ENCODE measurements around the gene MYCBPAP. TPM values are rescaled to one million over a fixed set of nuclear protein-coding genes. Genes with fewer than 3 reads are reported as not detected.
"Not testable (repeated sequence)": the region's sequence is repeated elsewhere in the genome, so short reads cannot be mapped to it uniquely, and the experiment has no call there.

Gene MYCBPAP
- total and polyA plus RNA-seq, 3 experiments from 2014 or later = 0.83 to 0.86 TPM; not detected in 1

- peaks cover 7% of the 10 kb centered on the region for H3K4me1 ChIP-seq (ENCODE audit: insufficient read depth, low read length)
- POLR2A ChIA-PET = no interaction called here
- no peaks in the 10 kb centered on the region for H3K9me3 Mint-ChIP-seq
- H3K4me3 Mint-ChIP-seq = no peak overlapping the region
- CTCF ChIA-PET = interaction anchor here (0.7 to 1.5 kb wide), 2 partner anchors 10 to 112 kb away, joined by 3 to 4 read pairs; no protein-coding TSS in a partner anchor
- H3K27ac ChIP-seq (ENCODE audit: low read depth, low read length) = no peak overlapping the region
- H3K4me3 ChIP-seq (ENCODE audit: low read length) = no peak overlapping the region
- H3K4me1 Mint-ChIP-seq = peaks cover 5 to 10% (median 6%) of the 10 kb centered on the region in 3 donors
- H3K27me3 Mint-ChIP-seq = peaks cover 0 to 6% of the 10 kb centered on the region in 2 donors
- peaks cover 0 to 15% (median 6%) of the 10 kb centered on the region in 3 donors for H3K36me3 Mint-ChIP-seq
- H3K36me3 ChIP-seq (ENCODE audit: insufficient read depth, low read length) = no peaks in the 10 kb centered on the region
- no peak overlapping the region for H3K27ac Mint-ChIP-seq
- peaks cover 10% of the 10 kb centered on the region for H3K27me3 ChIP-seq (ENCODE audit: insufficient read depth, low read length, poor library complexity, severe bottlenecking)
- no peak for DNase-seq
- H3K9me3 ChIP-seq (ENCODE audit: low read length) = no peaks in the 10 kb centered on the region
These were observed 34.3 kb upstream of the MYCBPAP start for GRCh38 chr17:50473901-50474300.

DNA sequence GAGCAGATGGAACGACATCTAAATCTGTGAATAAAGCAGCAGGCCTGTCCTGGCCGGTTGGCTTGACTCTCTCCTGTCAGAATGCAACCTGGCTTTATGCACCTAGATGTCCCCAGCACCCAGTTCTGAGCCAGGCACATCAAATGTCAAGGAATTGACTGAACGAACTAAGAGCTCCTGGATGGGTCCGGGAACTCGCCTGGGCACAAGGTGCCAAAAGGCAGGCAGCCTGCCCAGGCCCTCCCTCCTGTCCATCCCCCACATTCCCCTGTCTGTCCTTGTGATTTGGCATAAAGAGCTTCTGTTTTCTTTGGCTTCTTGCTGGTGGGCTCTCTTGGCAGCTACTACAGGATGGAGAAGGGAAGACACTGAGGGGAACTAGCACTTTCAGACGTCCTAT, 33.7 kb upstream of the MYCBPAP start:
- Histone ChIP-seq H3K36me3 (ENCODE audit: insufficient read depth, low read length) (no peaks in the 10 kb centered on the region), H3K27me3 (ENCODE audit: insufficient read depth, low read length, poor library complexity, severe bottlenecking) (peaks cover 4% of the 10 kb centered on the region), H3K9me3 (ENCODE audit: low read length) (no peaks in the 10 kb centered on the region), H3K4me3 (ENCODE audit: low read length) (no peak overlapping the region), H3K27ac (ENCODE audit: low read depth, low read length) (no peak overlapping the region), H3K4me1 (ENCODE audit: insufficient read depth, low read length) (peaks cover 8% of the 10 kb centered on the region)
- no peak overlapping the region for H3K4me3 Mint-ChIP-seq
- H3K4me1 Mint-ChIP-seq = peaks cover 6 to 13% (median 10%) of the 10 kb centered on the region in 3 donors
- peaks cover 0 to 6% of the 10 kb centered on the region in 2 donors for H3K27me3 Mint-ChIP-seq
- ChIA-PET CTCF (interaction anchor here (0.7 to 1.7 kb wide), 2 partner anchors 77 to 112 kb away, joined by 3 to 9 read pairs; partner anchors contain the start of gene LRRC59), POLR2A (no interaction called here)
- H3K27ac Mint-ChIP-seq = peak overlapping the region in 2 of 8 donors; percentile 3 to 42
- DNase-seq = no peak
- peaks cover 0 to 19% (median 6%) of the 10 kb centered on the region in 3 donors for H3K36me3 Mint-ChIP-seq
- H3K9me3 Mint-ChIP-seq = no peaks in the 10 kb centered on the region

DNA sequence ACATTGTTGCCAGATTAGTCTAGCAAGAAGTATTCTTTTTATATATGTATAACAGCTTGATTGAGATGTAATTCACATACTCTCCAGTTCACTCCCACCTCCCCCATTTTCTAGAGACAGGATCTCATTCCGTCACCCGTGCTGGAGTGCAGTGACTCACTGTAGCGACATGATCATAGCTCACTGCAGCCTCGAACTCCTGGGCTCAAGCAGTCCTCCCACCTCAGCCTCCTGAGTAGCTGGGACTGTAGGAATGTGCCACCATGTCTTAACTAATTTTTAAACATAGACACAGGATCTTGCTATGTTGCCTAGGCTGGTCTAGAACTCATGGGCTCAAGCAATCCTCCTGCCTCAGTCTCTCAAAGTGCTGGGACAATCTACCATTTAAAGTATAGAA, 32.9 kb upstream of the MYCBPAP start:
- ChIA-PET POLR2A (no interaction called here), CTCF (interaction anchor here (1.7 kb wide), 1 partner anchor 78 kb away, joined by 9 read pairs; the partner anchor contains the start of gene LRRC59)
- Mint-ChIP-seq H3K9me3 (no peaks in the 10 kb centered on the region), H3K4me1 (peaks cover 14 to 20% (median 19%) of the 10 kb centered on the region in 3 donors), H3K4me3 (no peak overlapping the region), H3K27me3 (peaks cover 0 to 3% of the 10 kb centered on the region in 2 donors), H3K27ac (peak overlapping the region in 2 of 8 donors; percentile 26 to 38), H3K36me3 (peaks cover 0 to 21% (median 6%) of the 10 kb centered on the region in 3 donors)
- no peak overlapping the region for H3K4me3 ChIP-seq (ENCODE audit: low read length)
- H3K4me1 ChIP-seq (ENCODE audit: insufficient read depth, low read length) = peaks cover 16% of the 10 kb centered on the region
- no peak for DNase-seq
- H3K9me3 ChIP-seq (ENCODE audit: low read length) = no peaks in the 10 kb centered on the region
- no peak overlapping the region for H3K27ac ChIP-seq (ENCODE audit: low read depth, low read length)
- H3K36me3 ChIP-seq (ENCODE audit: insufficient read depth, low read length) = peaks cover 2% of the 10 kb centered on the region
- H3K27me3 ChIP-seq (ENCODE audit: insufficient read depth, low read length, poor library complexity, severe bottlenecking) = no peaks in the 10 kb centered on the region

- H3K27ac ChIP-seq (ENCODE audit: low read depth, low read length); H3K27me3 Mint-ChIP-seq; H3K9me3 Mint-ChIP-seq; H3K27me3 ChIP-seq (ENCODE audit: insufficient read depth, low read length, poor library complexity, severe bottlenecking); H3K4me3 ChIP-seq (ENCODE audit: low read length); DNase-seq; H3K9me3 ChIP-seq (ENCODE audit: low read length); H3K36me3 ChIP-seq (ENCODE audit: insufficient read depth, low read length); POLR2A ChIA-PET: not testable (repeated sequence)
- Mint-ChIP-seq H3K4me1 (peaks cover 17 to 26% (median 25%) of the 10 kb centered on the region in 3 donors), H3K36me3 (peaks cover 0 to 20% (median 6%) of the 10 kb centered on the region in 3 donors), H3K27ac (peak overlapping the region in 2 of 8 donors; percentile 38 to 52), H3K4me3 (peak overlapping the region in 2 of 7 donors; percentile 44 to 73)
- CTCF ChIA-PET = interaction anchor here (1.7 kb wide), 1 partner anchor 79 kb away, joined by 9 read pairs; the partner anchor contains the start of gene LRRC59
- H3K4me1 ChIP-seq (ENCODE audit: insufficient read depth, low read length) = peaks cover 16% of the 10 kb centered on the region
These were observed 32.3 kb upstream of the MYCBPAP start for GRCh38 chr17:50475775-50476544.

- Mint-ChIP-seq H3K9me3 (no peaks in the 10 kb centered on the region), H3K4me3 (peak overlapping the region in 2 of 7 donors; percentile 44 to 73), H3K27me3 (no peaks in the 10 kb centered on the region), H3K36me3 (peaks cover 0 to 14% (median 5%) of the 10 kb centered on the region in 3 donors), H3K4me1 (peaks cover 17 to 28% (median 26%) of the 10 kb centered on the region in 3 donors), H3K27ac (peak overlapping the region in 2 of 8 donors; percentile 15 to 52)
- peaks cover 5% of the 10 kb centered on the region for H3K36me3 ChIP-seq (ENCODE audit: insufficient read depth, low read length)
- H3K27me3 ChIP-seq (ENCODE audit: insufficient read depth, low read length, poor library complexity, severe bottlenecking) = no peaks in the 10 kb centered on the region
- ChIA-PET CTCF (interaction anchor here (1.0 to 1.4 kb wide), 3 partner anchors 23 to 115 kb away, joined by 3 read pairs; no protein-coding TSS in a partner anchor), POLR2A (no interaction called here)
- no peak for DNase-seq
- no peak overlapping the region for H3K4me3 ChIP-seq (ENCODE audit: low read length)
- peaks cover 16% of the 10 kb centered on the region for H3K4me1 ChIP-seq (ENCODE audit: insufficient read depth, low read length)
- no peaks in the 10 kb centered on the region for H3K9me3 ChIP-seq (ENCODE audit: low read length)
- no peak overlapping the region for H3K27ac ChIP-seq (ENCODE audit: low read depth, low read length)
These were observed 31.5 kb upstream of the MYCBPAP start for GRCh38 chr17:50476545-50477315.

DNA sequence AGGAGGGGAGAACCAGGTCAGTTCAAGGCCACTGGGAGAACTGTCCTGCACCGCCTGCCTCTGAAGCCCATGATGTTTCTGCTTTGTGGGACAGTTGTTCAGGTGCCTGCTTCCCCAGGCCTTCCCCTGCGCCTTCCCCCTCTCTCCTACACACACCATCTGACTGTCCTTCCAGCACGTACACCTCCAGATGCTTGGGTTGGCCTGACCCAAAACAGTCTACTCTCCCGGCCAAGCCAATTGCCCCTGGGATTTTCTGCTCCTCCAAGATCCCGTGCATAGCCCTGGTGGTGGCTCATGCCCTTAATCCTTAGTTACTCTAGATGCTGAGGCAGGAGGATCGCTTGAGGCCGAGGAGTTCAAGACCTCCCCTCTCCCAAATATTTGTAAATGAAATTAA, 30.3 kb upstream of the MYCBPAP start:
- DNase-seq = no peak
- CTCF ChIA-PET = interaction anchor here (0.8 to 2.1 kb wide), 6 partner anchors 17 to 116 kb away, joined by 3 to 14 read pairs (median 4); partner anchors contain the start of gene LRRC59
- H3K9me3 Mint-ChIP-seq = no peaks in the 10 kb centered on the region

DNA sequence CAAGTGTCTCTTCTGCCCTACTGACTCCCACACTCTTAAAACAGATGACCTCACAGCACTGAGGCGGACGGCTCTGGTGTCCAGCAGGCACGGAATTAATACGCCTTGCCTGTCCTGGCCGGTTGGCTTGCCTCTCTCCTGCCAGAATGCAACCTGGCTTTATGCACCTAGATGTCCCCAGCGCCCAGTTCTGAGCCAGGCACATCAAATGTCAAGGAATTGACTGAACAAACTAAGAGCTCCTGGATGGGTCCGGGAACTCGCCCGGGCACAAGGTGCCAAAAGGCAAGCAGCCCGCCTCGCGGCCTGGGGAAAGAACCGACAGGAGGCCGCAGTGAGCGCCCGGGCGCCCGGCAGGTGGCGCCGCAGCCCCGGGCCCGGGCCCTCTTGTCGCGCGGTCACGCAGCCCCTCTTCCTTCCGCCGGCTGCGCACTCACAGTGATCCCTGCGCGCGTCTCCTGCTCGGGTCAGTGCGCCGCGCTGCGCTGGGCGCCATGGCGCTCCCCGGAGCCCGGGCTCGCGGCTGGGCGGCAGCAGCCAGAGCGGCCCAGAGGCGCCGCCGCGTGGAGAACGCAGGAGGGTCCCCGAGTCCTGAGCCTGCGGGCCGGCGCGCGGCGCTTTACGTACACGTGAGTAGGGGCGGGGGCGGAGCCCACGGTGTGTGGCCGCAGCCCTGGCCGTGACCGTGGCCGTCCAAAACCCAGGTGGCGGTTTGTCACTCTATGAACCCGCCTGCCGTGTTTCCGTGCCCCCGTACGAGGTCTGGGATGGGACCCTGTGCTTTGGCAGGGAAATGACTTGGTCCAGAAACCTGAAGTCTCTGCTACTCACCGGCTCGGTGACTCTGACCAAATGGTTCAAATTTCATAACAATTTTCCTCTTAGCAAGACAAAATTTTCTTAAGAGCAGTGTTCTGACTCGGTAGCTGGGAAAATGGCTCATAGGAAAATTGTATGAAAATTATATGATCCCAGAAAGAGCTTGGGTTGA, 29.6 kb upstream of the MYCBPAP start, which contains the start of gene RSAD1:
Gene RSAD1, plus strand, starts transcription at position 470 of the 991 bp plus-strand sequence. Its CDS starts 25 bp downstream, at position 495.
- ChIA-PET POLR2A (interaction anchor here (0.6 to 1.5 kb wide), 3 partner anchors 11 to 81 kb away, joined by 3 to 5 read pairs (median 4); partner anchors contain the start of gene LRRC59), CTCF (interaction anchor here (0.7 to 2.1 kb wide), 23 partner anchors 9 to 277 kb away, joined by 3 to 14 read pairs (median 4); partner anchors contain the start of genes ACSF2, COL1A1 and LRRC59)
- Histone ChIP-seq H3K4me1 (ENCODE audit: insufficient read depth, low read length) (peaks cover 16% of the 10 kb centered on the region), H3K27ac (ENCODE audit: low read depth, low read length) (peak within 1 kb of the TSS; percentile 85), H3K9me3 (ENCODE audit: low read length) (no peaks in the 10 kb centered on the region), H3K36me3 (ENCODE audit: insufficient read depth, low read length) (peaks cover 5% of the 10 kb centered on the region), H3K27me3 (ENCODE audit: insufficient read depth, low read length, poor library complexity, severe bottlenecking) (no peaks in the 10 kb centered on the region), H3K4me3 (ENCODE audit: low read length) (peak within 1 kb of the TSS; percentile 97)
- Mint-ChIP-seq H3K9me3 (no peaks in the 10 kb centered on the region), H3K4me1 (peaks cover 17 to 35% (median 32%) of the 10 kb centered on the region in 3 donors), H3K36me3 (peaks cover 2 to 24% (median 3%) of the 10 kb centered on the region in 3 donors), H3K4me3 (peak within 1 kb of the TSS; percentile 86 to 96 (median 91)), H3K27me3 (no peaks in the 10 kb centered on the region), H3K27ac (peak within 1 kb of the TSS; percentile 81 to 99 (median 92))
- DNase-seq = peak; percentile 77 to 89 (median 81)

More for the DNA sequence above, 30.3 kb upstream of the MYCBPAP start:
- H3K4me3 Mint-ChIP-seq = peak overlapping the region; percentile 74 to 96 (median 86)
- H3K36me3 ChIP-seq (ENCODE audit: insufficient read depth, low read length) = peaks cover 5% of the 10 kb centered on the region
- no peaks in the 10 kb centered on the region for H3K9me3 ChIP-seq (ENCODE audit: low read length)
- H3K4me3 ChIP-seq (ENCODE audit: low read length) = peak overlapping the region; percentile 97
- no peaks in the 10 kb centered on the region for H3K27me3 ChIP-seq (ENCODE audit: insufficient read depth, low read length, poor library complexity, severe bottlenecking)
- H3K27ac Mint-ChIP-seq = peak overlapping the region; percentile 74 to 99 (median 92)
- H3K27ac ChIP-seq (ENCODE audit: low read depth, low read length) = peak overlapping the region; percentile 85
- peaks cover 3 to 22% (median 3%) of the 10 kb centered on the region in 3 donors for H3K36me3 Mint-ChIP-seq
- H3K4me1 ChIP-seq (ENCODE audit: insufficient read depth, low read length) = peaks cover 16% of the 10 kb centered on the region
- POLR2A ChIA-PET = interaction anchor here (0.6 kb wide), 1 partner anchor 51 kb away, joined by 3 read pairs; no protein-coding TSS in a partner anchor
- H3K27me3 Mint-ChIP-seq = no peaks in the 10 kb centered on the region
- H3K4me1 Mint-ChIP-seq = peaks cover 17 to 35% (median 32%) of the 10 kb centered on the region in 3 donors

Measured in CD8-positive, alpha-beta memory T cell (primary cell).